ENCODE measurements around the gene TECTB.

- no peak for TF ChIP-seq ZNF133 (tag by site-specific recombination; IDR thresholded peaks at IDR 0.05)
- TF ChIP-seq ZNF785 (tag by site-specific recombination; IDR thresholded peaks at IDR 0.05) = no peak
- TF ChIP-seq CTCF (tag by site-specific recombination; IDR thresholded peaks at IDR 0.05) = no peak
- TF ChIP-seq ZNF138 (tag by site-specific recombination; IDR thresholded peaks at IDR 0.05; ENCODE audit: borderline replicate concordance) = no peak
- no peak for TF ChIP-seq GLIS2 (tag by site-specific recombination; IDR thresholded peaks at IDR 0.05)
- no peak for TF ChIP-seq PRDM1 (tag by site-specific recombination; IDR thresholded peaks at IDR 0.05)
- TF ChIP-seq, protein P1, sequence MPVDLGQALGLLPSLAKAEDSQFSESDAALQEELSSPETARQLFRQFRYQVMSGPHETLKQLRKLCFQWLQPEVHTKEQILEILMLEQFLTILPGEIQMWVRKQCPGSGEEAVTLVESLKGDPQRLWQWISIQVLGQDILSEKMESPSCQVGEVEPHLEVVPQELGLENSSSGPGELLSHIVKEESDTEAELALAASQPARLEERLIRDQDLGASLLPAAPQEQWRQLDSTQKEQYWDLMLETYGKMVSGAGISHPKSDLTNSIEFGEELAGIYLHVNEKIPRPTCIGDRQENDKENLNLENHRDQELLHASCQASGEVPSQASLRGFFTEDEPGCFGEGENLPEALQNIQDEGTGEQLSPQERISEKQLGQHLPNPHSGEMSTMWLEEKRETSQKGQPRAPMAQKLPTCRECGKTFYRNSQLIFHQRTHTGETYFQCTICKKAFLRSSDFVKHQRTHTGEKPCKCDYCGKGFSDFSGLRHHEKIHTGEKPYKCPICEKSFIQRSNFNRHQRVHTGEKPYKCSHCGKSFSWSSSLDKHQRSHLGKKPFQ (tag by site-specific recombination; IDR thresholded peaks at IDR 0.05) = no peak
These were observed 8.4 kb upstream of the TECTB start for GRCh38 chr10:112274831-112275230.

Measured in HEK293 (cell line).